Activated naive CD4-positive, alpha-beta T cell treated with anti-CD3 and anti-CD28 coated beads, Interleukin-2, amount 50 U/mL, for 16 hours (primary cell): ENCODE results near the gene UBTD1.

Experiments
- DNase-seq: peaks from one replicate; pipeline ENCODE4 v3.0.0-alpha.2; 2020

UBTD1 gene

GRCh38 chr10:97590082-97590747 is 91.5 kb downstream of the UBTD1 start:
- DNase-seq, result no peak

- no peak for DNase-seq
Measured at GRCh38 chr10:97590748-97591495, 92.2 kb downstream of the UBTD1 start.

GRCh38 chr10:97593421-97593820 is 94.7 kb downstream of the UBTD1 start:
- DNase-seq, result no peak

GRCh38 chr10:97596101-97597082 is 97.7 kb downstream of the UBTD1 start:
- no peak for DNase-seq

GRCh38 chr10:97597778-97598177 is 99.1 kb downstream of the UBTD1 start:
- DNase-seq, result no peak

- DNase-seq, result no peak
Measured at GRCh38 chr10:97598407-97599271, 99.9 kb downstream of the UBTD1 start.

- no peak for DNase-seq
Measured at GRCh38 chr10:97599272-97599619, 100.5 kb downstream of the UBTD1 start.

- DNase-seq, result no peak
Measured at GRCh38 chr10:97600616-97601015, 101.9 kb downstream of the UBTD1 start.

GRCh38 chr10:97601268-97602215 is 102.8 kb downstream of the UBTD1 start:
- no peak for DNase-seq

GRCh38 chr10:97607095-97607636 is 108.4 kb downstream of the UBTD1 start:
- no peak for DNase-seq

GRCh38 chr10:97608991-97609561 is 110.4 kb downstream of the UBTD1 start:
- no peak for DNase-seq

- DNase-seq, result no peak
Measured at GRCh38 chr10:97611473-97611872, 112.7 kb downstream of the UBTD1 start.

GRCh38 chr10:97612386-97612785 is 113.7 kb downstream of the UBTD1 start:
- DNase-seq, result no peak

GRCh38 chr10:97618285-97618684 is 119.6 kb downstream of the UBTD1 start:
- DNase-seq, result no peak

GRCh38 chr10:97618733-97619132 is 120.0 kb downstream of the UBTD1 start:
- DNase-seq, result no peak
